MM.1S (cell line): ENCODE results near the gene PUSL1.

Experiments used
- DNase-seq: peaks from one replicate; pipeline ENCODE4 v3.0.0-alpha.2; 2015
- H2AFZ ChIP-seq: fragments of 300-600 bp; sonication (generic); 2 replicates; pipeline ENCODE4 v1.6.0; 2016; ENCODE audit warnings: antibody characterized with exemption, low read length
- H3F3A ChIP-seq: fragments of 300-600 bp; sonication (generic); 2 replicates; pipeline ENCODE4 v1.6.1; 2016; ENCODE audit warnings: mild to moderate bottlenecking, antibody characterized with exemption, low read length, moderate library complexity, mixed read lengths; ENCODE audit not compliant: insufficient read depth
- H3K27ac ChIP-seq: fragments of 300-600 bp; sonication (generic); 2 replicates; pipeline ENCODE4 v1.5.1; 2016; ENCODE audit warnings: mild to moderate bottlenecking, low read length
- H3K27me3 ChIP-seq: fragments of 300-600 bp; sonication (generic); replicated peaks from 2 replicates; pipeline ENCODE4 v1.6.0; 2016; ENCODE audit warnings: low read length; ENCODE audit not compliant: insufficient read depth
- H3K36me3 ChIP-seq: fragments of 300-600 bp; sonication (generic); replicated peaks from 2 replicates; pipeline ENCODE4 v1.6.1; 2016; ENCODE audit warnings: mild to moderate bottlenecking, low read length, mixed read lengths; ENCODE audit not compliant: insufficient read depth
- H3K4me1 ChIP-seq: fragments of 300-600 bp; sonication (generic); 2 replicates; pipeline ENCODE4 v1.6.1; 2016; ENCODE audit warnings: low read length, mixed read lengths
- H3K4me2 ChIP-seq: fragments of 300-600 bp; sonication (generic); 2 replicates; pipeline ENCODE4 v1.6.0; 2016; ENCODE audit warnings: low read depth, low read length
- H3K4me3 ChIP-seq: fragments of 300-600 bp; sonication (generic); 2 replicates; pipeline ENCODE4 v1.5.1; 2016; ENCODE audit warnings: low read length, mixed read lengths
- H3K79me2 ChIP-seq: fragments of 300-600 bp; sonication (generic); 2 replicates; pipeline ENCODE4 v1.6.1; 2016; ENCODE audit warnings: mixed run types, low read length, mixed read lengths
- H3K9ac ChIP-seq: fragments of 300-600 bp; sonication (generic); 2 replicates; pipeline ENCODE4 v1.6.1; 2016; ENCODE audit warnings: low read length, mixed read lengths
- H3K9me2 ChIP-seq: fragments of 300-600 bp; sonication (generic); replicated peaks from 2 replicates; pipeline ENCODE4 v1.6.1; 2016; ENCODE audit warnings: mild to moderate bottlenecking, low read length, mixed read lengths; ENCODE audit not compliant: insufficient read depth
- H3K9me3 ChIP-seq: fragments of 300-600 bp; sonication (generic); replicated peaks from 2 replicates; pipeline ENCODE4 v1.6.1; 2016; ENCODE audit warnings: mild to moderate bottlenecking, low read length, mixed read lengths; ENCODE audit not compliant: insufficient read depth
- H4K20me1 ChIP-seq: fragments of 300-600 bp; sonication (generic); 2 replicates; pipeline ENCODE4 v1.6.1; 2016; ENCODE audit warnings: mild to moderate bottlenecking, low read length, moderate library complexity, mixed read lengths; ENCODE audit not compliant: insufficient read depth
- EZH2 ChIP-seq: fragments of 300-600 bp; sonication (generic); optimal IDR thresholded peaks from 2 replicates; pipeline ENCODE3; 2017; ENCODE audit warnings: low read depth, mild to moderate bottlenecking, antibody characterized with exemption, low read length, mixed read lengths
- EZH2phosphoT487 ChIP-seq: fragments of 300-600 bp; sonication (generic); IDR thresholded peaks from 2 replicates; pipeline ENCODE4 v1.6.1; 2018; ENCODE audit warnings: antibody characterized with exemption, low read length
- TF ChIP-seq, protein P1 (sequence below): fragments of 300-600 bp; sonication (generic); IDR thresholded peaks from 2 replicates; pipeline ENCODE4 v1.5.1; 2016; ENCODE audit warnings: antibody characterized with exemption, low read length, mixed read lengths

Gene PUSL1

DNA sequence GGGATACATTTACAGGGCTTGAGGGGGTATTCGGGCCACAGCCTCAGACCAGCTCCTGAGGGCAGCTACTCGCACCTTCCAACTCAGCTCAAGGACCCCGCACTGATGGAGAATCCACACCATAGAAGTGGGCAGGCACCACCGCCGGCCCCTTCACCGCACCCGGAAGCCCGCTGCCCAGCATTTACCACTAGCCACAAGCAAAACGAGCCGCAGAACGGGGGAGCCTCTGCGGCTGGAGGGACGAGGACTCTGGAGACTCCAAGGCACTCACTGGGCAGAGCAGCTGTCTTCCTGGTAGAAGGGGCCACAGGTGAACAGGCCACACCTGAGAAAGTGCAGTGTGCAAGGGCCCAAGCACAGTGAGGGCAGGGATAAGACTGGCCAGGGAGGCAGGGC lies 40.1 kb upstream of the PUSL1 start:
- TF ChIP-seq, protein P1, sequence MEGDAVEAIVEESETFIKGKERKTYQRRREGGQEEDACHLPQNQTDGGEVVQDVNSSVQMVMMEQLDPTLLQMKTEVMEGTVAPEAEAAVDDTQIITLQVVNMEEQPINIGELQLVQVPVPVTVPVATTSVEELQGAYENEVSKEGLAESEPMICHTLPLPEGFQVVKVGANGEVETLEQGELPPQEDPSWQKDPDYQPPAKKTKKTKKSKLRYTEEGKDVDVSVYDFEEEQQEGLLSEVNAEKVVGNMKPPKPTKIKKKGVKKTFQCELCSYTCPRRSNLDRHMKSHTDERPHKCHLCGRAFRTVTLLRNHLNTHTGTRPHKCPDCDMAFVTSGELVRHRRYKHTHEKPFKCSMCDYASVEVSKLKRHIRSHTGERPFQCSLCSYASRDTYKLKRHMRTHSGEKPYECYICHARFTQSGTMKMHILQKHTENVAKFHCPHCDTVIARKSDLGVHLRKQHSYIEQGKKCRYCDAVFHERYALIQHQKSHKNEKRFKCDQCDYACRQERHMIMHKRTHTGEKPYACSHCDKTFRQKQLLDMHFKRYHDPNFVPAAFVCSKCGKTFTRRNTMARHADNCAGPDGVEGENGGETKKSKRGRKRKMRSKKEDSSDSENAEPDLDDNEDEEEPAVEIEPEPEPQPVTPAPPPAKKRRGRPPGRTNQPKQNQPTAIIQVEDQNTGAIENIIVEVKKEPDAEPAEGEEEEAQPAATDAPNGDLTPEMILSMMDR, result no peak
- TF ChIP-seq EZH2phosphoT487, result no peak
- TF ChIP-seq EZH2, result no peak
- Histone ChIP-seq H3K36me3 (peaks cover 4% of the 10 kb centered on the region; the same call in 1 of the 2 replicates), H2AFZ (no peak overlapping the region), H3K27me3 (no peaks in the 10 kb centered on the region), H3K9ac (no peak overlapping the region), H3K4me3 (no peak overlapping the region), H3K9me3 (no peaks in the 10 kb centered on the region), H3K79me2 (peaks cover 68% of the 10 kb centered on the region), H3K27ac (no peak overlapping the region), H3K4me2 (no peak overlapping the region), H3K9me2 (no peaks in the 10 kb centered on the region), H3F3A (no peaks in the 10 kb centered on the region), H3K4me1 (peaks cover 10% of the 10 kb centered on the region), H4K20me1 (no peaks in the 10 kb centered on the region; the same call in 1 of the 2 replicates)
- DNase-seq, result no peak

DNA sequence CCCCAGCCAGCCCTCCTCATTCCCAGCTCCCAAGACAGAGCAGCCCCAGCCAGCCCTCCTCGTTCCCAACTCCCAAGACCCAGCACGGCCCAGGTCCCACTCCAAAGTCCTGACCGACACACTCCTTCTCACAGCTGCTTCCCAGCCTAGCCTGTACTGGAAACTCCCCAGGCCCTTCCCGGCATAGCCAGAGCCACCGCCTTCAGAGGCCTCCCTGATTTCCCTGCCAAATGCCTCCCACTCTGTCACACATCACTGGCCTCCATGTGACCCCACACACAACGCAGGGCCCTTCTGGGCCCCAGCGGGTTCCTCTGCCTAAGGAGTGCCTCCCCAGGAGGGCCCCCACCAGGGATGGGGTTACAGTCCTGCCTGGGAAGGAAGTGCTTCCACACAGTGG lies 37.6 kb upstream of the PUSL1 start:
- no peaks in the 10 kb centered on the region for H3K27me3 ChIP-seq
- no peaks in the 10 kb centered on the region for H3K9me2 ChIP-seq
- no peaks in the 10 kb centered on the region for H3K9me3 ChIP-seq
- no peak overlapping the region for H2AFZ ChIP-seq
- H3K4me2 ChIP-seq, result no peak overlapping the region
- no peaks in the 10 kb centered on the region for H3F3A ChIP-seq
- DNase-seq, result no peak
- no peak overlapping the region for H3K9ac ChIP-seq
- TF ChIP-seq, protein P1, result no peak
- no peak for TF ChIP-seq EZH2
- TF ChIP-seq EZH2phosphoT487, result no peak
- no peak overlapping the region for H3K27ac ChIP-seq
- peaks cover 62% of the 10 kb centered on the region for H3K79me2 ChIP-seq
- no peak overlapping the region for H3K4me3 ChIP-seq
- H3K4me1 ChIP-seq, result peaks cover 10% of the 10 kb centered on the region
- H4K20me1 ChIP-seq, result no peaks in the 10 kb centered on the region; the same call in 1 of the 2 replicates
- no peaks in the 10 kb centered on the region for H3K36me3 ChIP-seq

DNA sequence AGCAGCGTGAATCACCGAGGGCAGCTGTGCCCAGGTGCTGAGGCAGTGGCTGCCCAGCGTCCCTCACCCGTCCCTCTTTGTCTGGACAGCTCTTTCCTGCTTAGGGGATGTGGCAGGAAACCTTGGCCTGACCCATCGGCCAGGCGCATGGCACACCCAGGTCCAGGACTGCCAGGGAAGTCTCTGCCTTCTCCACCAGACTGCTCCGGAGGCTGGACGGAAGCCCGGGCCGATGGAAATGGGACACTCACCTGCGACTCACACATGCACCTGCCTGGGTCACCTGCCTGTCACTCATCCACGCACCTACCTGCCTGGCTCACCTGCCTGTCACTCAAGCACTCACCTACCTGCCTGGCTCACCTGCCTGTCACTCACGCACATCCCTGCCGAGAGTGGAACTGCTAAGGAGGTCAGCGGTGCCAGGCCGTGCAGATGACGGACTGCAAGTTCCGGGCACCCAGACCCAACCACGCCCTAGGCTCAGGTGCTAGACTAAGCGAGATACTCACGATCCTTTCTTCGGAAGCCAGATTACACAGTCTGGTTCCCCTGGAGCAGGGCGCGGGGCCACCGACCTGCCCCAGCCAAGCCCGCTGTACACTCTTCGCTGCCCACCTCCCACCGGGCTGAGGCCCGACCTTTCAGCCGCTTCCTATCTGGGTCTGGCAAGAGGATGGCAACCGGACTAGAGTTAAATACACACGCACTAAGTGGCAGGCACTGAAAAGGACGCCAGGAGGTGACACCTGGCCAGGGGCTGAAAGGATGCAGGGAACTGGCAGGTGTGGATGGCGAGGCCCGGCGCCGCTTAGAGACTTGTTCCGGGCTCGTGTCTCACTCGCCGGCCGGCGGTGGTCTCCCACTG lies 35.8 kb upstream of the PUSL1 start:
- no peak overlapping the region for H3K27ac ChIP-seq
- peaks cover 53% of the 10 kb centered on the region for H3K79me2 ChIP-seq
- DNase-seq, result peak; percentile 46

DNA sequence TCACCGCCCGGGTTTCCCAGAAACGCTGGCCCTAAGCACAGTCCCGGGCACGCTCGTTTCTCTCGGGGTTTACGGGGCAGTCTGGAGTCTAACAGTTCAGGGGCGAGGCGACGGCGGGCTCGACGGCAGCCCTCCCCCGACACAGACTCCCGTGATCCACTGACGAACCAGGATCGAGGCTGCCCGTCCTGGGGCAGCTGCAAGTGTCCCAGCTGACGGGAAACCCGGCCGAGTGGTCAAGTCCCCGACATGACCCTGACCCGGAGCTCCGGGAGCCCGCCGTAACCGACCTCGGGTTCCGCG lies 35.2 kb upstream of the PUSL1 start:
- Histone ChIP-seq H3K79me2 (peaks cover 47% of the 10 kb centered on the region), H3K4me2 (peak overlapping the region; percentile 98), H3K4me3 (peak overlapping the region; percentile 97), H3K9me3 (no peaks in the 10 kb centered on the region), H3K27me3 (no peaks in the 10 kb centered on the region; the same call in 1 of the 2 replicates), H3F3A (no peaks in the 10 kb centered on the region), H3K9me2 (no peaks in the 10 kb centered on the region), H4K20me1 (no peaks in the 10 kb centered on the region; the same call in 1 of the 2 replicates), H3K4me1 (peaks cover 10% of the 10 kb centered on the region), H3K27ac (no peak overlapping the region), H3K36me3 (no peaks in the 10 kb centered on the region), H2AFZ (no peak overlapping the region), H3K9ac (peak overlapping the region; percentile 85)
- TF ChIP-seq EZH2phosphoT487, result no peak
- TF ChIP-seq, protein P1, result no peak
- TF ChIP-seq EZH2, result no peak
- DNase-seq, result no peak

More for the DNA sequence above, 35.8 kb upstream of the PUSL1 start:
- Histone ChIP-seq H3K9ac (peak overlapping the region; percentile 85), H3K9me3 (no peaks in the 10 kb centered on the region), H3F3A (no peaks in the 10 kb centered on the region), H2AFZ (no peak overlapping the region), H3K36me3 (no peaks in the 10 kb centered on the region), H3K4me2 (peak overlapping the region; percentile 98), H3K4me3 (peak overlapping the region; percentile 97), H3K27me3 (no peaks in the 10 kb centered on the region), H3K9me2 (no peaks in the 10 kb centered on the region), H4K20me1 (no peaks in the 10 kb centered on the region; the same call in 1 of the 2 replicates), H3K4me1 (peaks cover 10% of the 10 kb centered on the region)
- no peak for TF ChIP-seq EZH2
